H1 (cell line): ENCODE results near the gene CDK5RAP3. TPM values are rescaled to one million over a fixed set of nuclear protein-coding genes. Genes with fewer than 3 reads are reported as not detected.

Experiments used
- CTCF ChIA-PET: fragments of 300-600 bp; sonication (Branson Sonifier 250); formaldehyde crosslinking; loops from one replicate; lab custom pipeline; 2021; ENCODE audit not compliant: partially characterized antibody; lab: Charles Lee
- POLR2A ChIA-PET: fragments of 300-600 bp; sonication (Branson Sonifier 250); formaldehyde crosslinking; loops from one replicate; lab custom pipeline; 2021; ENCODE audit warnings: inconsistent platforms; ENCODE audit not compliant: partially characterized antibody; lab: Charles Lee
- DNase-seq, 2 experiments: peaks; one replicate each; pipeline versions ENCODE4 v3.0.0 to v3.0.0-alpha.2; 2010 to 2022; ENCODE audit warnings: low spot score in 2 of 2, low read depth in 1 of 2, mixed read lengths in 1 of 2
- FAIRE-seq: peaks from 2 replicates; lab custom pipeline; 2011; peaks lifted over from hg19 to GRCh38; lab: Jason Lieb, UNC
- H2AFZ ChIP-seq: 2 replicates; pipeline ENCODE4 v1.8.1; 2012; ENCODE audit warnings: low read length, inconsistent platforms
- H2AK5ac ChIP-seq: 2 replicates; pipeline ENCODE4 v1.6.1; 2013; ENCODE audit warnings: low read depth, low read length
- H2BK120ac ChIP-seq: replicated peaks from 2 replicates; pipeline ENCODE3; 2013; ENCODE audit warnings: low read depth, low read length, inconsistent platforms
- H2BK12ac ChIP-seq: 2 replicates; pipeline ENCODE4 v1.6.1; 2013; ENCODE audit warnings: low read depth, low read length
- H2BK15ac ChIP-seq: 2 replicates; pipeline ENCODE4 v1.6.1; 2013; ENCODE audit warnings: low read length
- H2BK20ac ChIP-seq: 2 replicates; pipeline ENCODE4 v1.6.1; 2013; ENCODE audit warnings: low read length
- H2BK5ac ChIP-seq: 2 replicates; pipeline ENCODE4 v1.6.1; 2013; ENCODE audit warnings: low read depth, low read length
- H3K14ac ChIP-seq: 2 replicates; pipeline ENCODE4 v1.6.1; 2013; ENCODE audit warnings: inconsistent platforms; ENCODE audit not compliant: insufficient read length
- H3K18ac ChIP-seq: 2 replicates; pipeline ENCODE4 v1.6.1; 2013; ENCODE audit warnings: low read length; ENCODE audit errors: extremely low read depth
- H3K23ac ChIP-seq: 2 replicates; pipeline ENCODE4 v1.6.1; 2013; ENCODE audit warnings: inconsistent platforms; ENCODE audit not compliant: insufficient read length
- H3K23me2 ChIP-seq: 2 replicates; pipeline ENCODE4 v1.6.1; 2013; ENCODE audit warnings: low read depth, low read length
- H3K27ac ChIP-seq: 2 replicates; pipeline ENCODE4 v1.6.1; 2011; ENCODE audit warnings: low read depth, low read length, inconsistent platforms
- H3K27me3 ChIP-seq, 4 experiments: replicated peaks in 1 of 4; 1 replicate in 1 of 4; 2 replicates in 3 of 4; pipeline versions ENCODE4 v1.6.1 to v1.8.1; 2011 to 2013; ENCODE audit warnings: low read length in 3 of 4, mild to moderate bottlenecking in 3 of 4, inconsistent platforms in 2 of 4, mixed read lengths in 2 of 4, moderate library complexity in 1 of 4; ENCODE audit not compliant: control insufficient read depth in 3 of 4, insufficient read depth in 3 of 4; ENCODE audit errors: extremely low read depth in 1 of 4
- H3K36me3 ChIP-seq, 4 experiments: 2 replicates each; pipeline versions ENCODE4 v1.6.1 to v1.8.1; 2011 to 2013; ENCODE audit warnings: mild to moderate bottlenecking in 4 of 4, low read length in 3 of 4, moderate library complexity in 2 of 4, control low read depth in 1 of 4, inconsistent platforms in 1 of 4; ENCODE audit not compliant: insufficient read depth in 4 of 4, control insufficient read depth in 2 of 4
- H3K4ac ChIP-seq: replicated peaks from 2 replicates; pipeline ENCODE3; 2013; ENCODE audit warnings: low read length, low read depth, mixed read lengths, inconsistent platforms; ENCODE audit not compliant: insufficient read length
- H3K4me1 ChIP-seq, 4 experiments: replicated peaks in 1 of 4; 1 replicate in 1 of 4; 2 replicates in 3 of 4; pipeline versions ENCODE4 v1.6.1 to v1.8.1; 2011 to 2013; ENCODE audit warnings: low read length in 3 of 4, inconsistent platforms in 2 of 4, mixed read lengths in 1 of 4; ENCODE audit not compliant: insufficient read depth in 4 of 4, control insufficient read depth in 3 of 4
- H3K4me2 ChIP-seq, 2 experiments: 2 replicates each; pipeline versions ENCODE4 v1.6.1 to v1.8.1; 2011 to 2013; ENCODE audit warnings: low read depth in 2 of 2, low read length in 2 of 2, control low read depth in 1 of 2, inconsistent platforms in 1 of 2, mild to moderate bottlenecking in 1 of 2; ENCODE audit not compliant: insufficient read depth in 1 of 2
- H3K4me3 ChIP-seq, 4 experiments: fragments of 200-600, 300-600 bp in 1 of 4; sonication (generic), shearing (Covaris generic), sonication (Bioruptor Twin) in 1 of 4; 2 replicates each; pipeline versions ENCODE4 v1.5.1 to v1.8.1; 2011 to 2016; ENCODE audit warnings: low read length in 4 of 4, low read depth in 3 of 4, control low read depth in 2 of 4, inconsistent platforms in 2 of 4, mild to moderate bottlenecking in 2 of 4, mixed read lengths in 1 of 4, moderate library complexity in 1 of 4; ENCODE audit not compliant: insufficient read depth in 2 of 4; ENCODE audit errors: extremely low read depth in 1 of 4
- H3K56ac ChIP-seq: replicated peaks from 2 replicates; pipeline ENCODE3; 2013; ENCODE audit warnings: low read depth, mild to moderate bottlenecking, mixed read lengths, low read length, inconsistent platforms; ENCODE audit not compliant: insufficient read length
- H3K79me1 ChIP-seq: 2 replicates; pipeline ENCODE4 v1.6.1; 2013; ENCODE audit warnings: low read depth, low read length, control low read depth
- H3K79me2 ChIP-seq, 2 experiments: 2 replicates each; pipeline versions ENCODE4 v1.6.1 to v1.8.1; 2012 to 2013; ENCODE audit warnings: low read length in 2 of 2, mild to moderate bottlenecking in 2 of 2, inconsistent platforms in 1 of 2; ENCODE audit not compliant: insufficient read depth in 2 of 2, control insufficient read depth in 1 of 2
- H3K9ac ChIP-seq, 4 experiments: replicated peaks in 1 of 4; 1 replicate in 1 of 4; 2 replicates in 3 of 4; pipeline versions ENCODE4 v1.6.1 to v1.8.1; 2011 to 2013; ENCODE audit warnings: low read depth in 3 of 4, low read length in 3 of 4, control low read depth in 2 of 4, mild to moderate bottlenecking in 2 of 4, moderate library complexity in 2 of 4, inconsistent platforms in 1 of 4; ENCODE audit errors: extremely low read depth in 1 of 4
- H3K9me3 ChIP-seq, 2 experiments: 2 replicates each; pipeline versions ENCODE4 v1.6.1 to v1.8.1; 2012 to 2013; ENCODE audit warnings: mild to moderate bottlenecking in 2 of 2, moderate library complexity in 2 of 2, control low read depth in 1 of 2, inconsistent platforms in 1 of 2, low read depth in 1 of 2, low read length in 1 of 2, mixed read lengths in 1 of 2; ENCODE audit not compliant: insufficient read depth in 2 of 2
- H4K20me1 ChIP-seq, 2 experiments: replicated peaks in 1 of 2; 2 replicates each; pipeline versions ENCODE3 to v1.8.1; 2011 to 2013; ENCODE audit warnings: inconsistent platforms in 2 of 2, low read length in 2 of 2, mild to moderate bottlenecking in 1 of 2; ENCODE audit not compliant: insufficient read depth in 2 of 2, control insufficient read depth in 1 of 2
- H4K5ac ChIP-seq: 2 replicates; pipeline ENCODE4 v1.6.1; 2013; ENCODE audit warnings: low read length, low read depth, mixed read lengths, inconsistent platforms; ENCODE audit not compliant: insufficient read length
- H4K8ac ChIP-seq: 2 replicates; pipeline ENCODE4 v1.8.0; 2013; ENCODE audit warnings: mild to moderate bottlenecking, moderate library complexity, low read length, inconsistent platforms; ENCODE audit not compliant: insufficient read depth; ENCODE audit errors: extremely low read depth
- H4K91ac ChIP-seq: replicated peaks from 2 replicates; pipeline ENCODE3; 2013; ENCODE audit warnings: low read length, mixed read lengths, inconsistent platforms; ENCODE audit not compliant: insufficient read length
- ASH2L ChIP-seq: fragments of 200-600, 300-600 bp; sonication (generic); IDR thresholded peaks from one replicate; pipeline ENCODE4 v1.7.1; 2017; ENCODE audit warnings: low read length
- CEBPB ChIP-seq: IDR thresholded peaks from 2 replicates; pipeline ENCODE4 v1.6.1; 2012; ENCODE audit warnings: low read depth, low read length
- CHD2 ChIP-seq: IDR thresholded peaks from 2 replicates; pipeline ENCODE4 v1.6.1; 2012; ENCODE audit warnings: low read length, improper control_type of control experiment
- CTBP2 ChIP-seq: IDR thresholded peaks from 2 replicates; pipeline ENCODE4 v1.7.0; 2011; ENCODE audit warnings: borderline replicate concordance, mild to moderate bottlenecking, moderate library complexity, mixed read lengths, low read length; ENCODE audit not compliant: insufficient read depth, insufficient read length
- EZH2 ChIP-seq: fragments of 200-600 bp; sonication (generic); IDR thresholded peaks from 2 replicates; pipeline ENCODE4 v1.7.1; 2012; ENCODE audit warnings: low read depth, mild to moderate bottlenecking, moderate library complexity, low read length, inconsistent platforms; ENCODE audit not compliant: severe bottlenecking
- HDAC6 ChIP-seq: IDR thresholded peaks from one replicate; pipeline ENCODE4 v1.7.1; 2012; ENCODE audit warnings: low read depth, mild to moderate bottlenecking, inconsistent platforms, low read length, moderate library complexity
- KDM4A ChIP-seq: IDR thresholded peaks from one replicate; pipeline ENCODE4 v1.7.1; 2012; ENCODE audit warnings: low read depth, mild to moderate bottlenecking, moderate library complexity, low read length, inconsistent platforms; ENCODE audit not compliant: severe bottlenecking
- KDM5A ChIP-seq: fragments of 200-600 bp; IDR thresholded peaks from 2 replicates; pipeline ENCODE4 v1.7.1; 2012; ENCODE audit warnings: mild to moderate bottlenecking, low read length, inconsistent platforms, mixed read lengths
- NANOG ChIP-seq: IDR thresholded peaks from 2 replicates; pipeline ENCODE4 v1.6.1; 2011; ENCODE audit warnings: low read length, low read depth, mild to moderate bottlenecking, inconsistent platforms; ENCODE audit not compliant: insufficient read depth, poor library complexity, severe bottlenecking
- PHF8 ChIP-seq: fragments of 200-600 bp; sonication (generic); conservative IDR thresholded peaks from 2 replicates; pipeline ENCODE4 v1.7.1; 2012; ENCODE audit warnings: low read depth, mild to moderate bottlenecking, inconsistent platforms, low read length, moderate library complexity
- RXRA ChIP-seq: IDR thresholded peaks from 2 replicates; pipeline ENCODE4 v1.6.1; 2011; ENCODE audit warnings: low read depth, mild to moderate bottlenecking, low read length, moderate library complexity; ENCODE audit not compliant: insufficient read depth
- SIX5 ChIP-seq: IDR thresholded peaks from 2 replicates; pipeline ENCODE4 v1.6.1; 2011; ENCODE audit warnings: mild to moderate bottlenecking, low read depth, low read length
- SP1 ChIP-seq: IDR thresholded peaks from 2 replicates; pipeline ENCODE4 v1.6.1; 2011; ENCODE audit warnings: low read depth, low read length
- TBP ChIP-seq: IDR thresholded peaks from 2 replicates; pipeline ENCODE4 v1.6.1; 2011; ENCODE audit warnings: low read depth, low read length, improper control_type of control experiment
- TCF12 ChIP-seq: IDR thresholded peaks from 2 replicates; pipeline ENCODE4 v1.6.1; 2011; ENCODE audit warnings: low read depth, mild to moderate bottlenecking, low read length
- YY1 ChIP-seq: IDR thresholded peaks from 2 replicates; pipeline ENCODE4 v1.6.1; 2011; ENCODE audit warnings: low read depth, mild to moderate bottlenecking, low read length
- WGBS, 2 experiments: shearing (Covaris generic) in 1 of 2; methylation state at CpG; one replicate each; pipeline versions ENCODE4 v1.1.6 to v1.1.7; 2013 to 2015; ENCODE audit warnings: low lambda C conversion rate in 2 of 2, mixed read lengths in 2 of 2, inconsistent platforms in 1 of 2, low coverage in 1 of 2, missing lambda C conversion rate in 1 of 2; ENCODE audit not compliant: insufficient replicate concordance in 2 of 2, insufficient coverage in 1 of 2, insufficient read length in 1 of 2; ENCODE audit errors: extremely low coverage in 1 of 2, missing lambda C conversion rate in 1 of 2; 5-methylcytosine and 5-hydroxymethylcytosine counted together
- polyA plus RNA-seq, 7 experiments: library from polyadenylated mRNA; depleted of rRNA in 3 of 7; stranded (reverse) in 5 of 7; unstranded in 2 of 7; fragments of >200 nt in 5 of 7; fragments of 200-250 nt in 2 of 7; gene quantifications; 1 replicate in 5 of 7; 2 replicates in 1 of 7; 4 replicates in 1 of 7; pipeline versions ENCODE4 v1.2.1 to v1.2.3, GENCODE V29; 2011 to 2013; ENCODE audit warnings: missing spikeins in 2 of 7, mixed read lengths in 2 of 7
- total RNA-seq: library from RNA; stranded (reverse); fragmentation: NEBNext Ultra II Directional; extraction: Animal tissue kit (Norgen Biotek cat#: 25700); gene quantifications from 2 replicates; pipeline ENCODE4 v1.2.1, GENCODE V29; 2021

CDK5RAP3 gene
- total and polyA plus RNA-seq, 2 of the 8 experiments (the other 6 are each of a cell fraction or from before 2014, with no cell fraction given): 88.2 to 93.2 TPM

DNA sequence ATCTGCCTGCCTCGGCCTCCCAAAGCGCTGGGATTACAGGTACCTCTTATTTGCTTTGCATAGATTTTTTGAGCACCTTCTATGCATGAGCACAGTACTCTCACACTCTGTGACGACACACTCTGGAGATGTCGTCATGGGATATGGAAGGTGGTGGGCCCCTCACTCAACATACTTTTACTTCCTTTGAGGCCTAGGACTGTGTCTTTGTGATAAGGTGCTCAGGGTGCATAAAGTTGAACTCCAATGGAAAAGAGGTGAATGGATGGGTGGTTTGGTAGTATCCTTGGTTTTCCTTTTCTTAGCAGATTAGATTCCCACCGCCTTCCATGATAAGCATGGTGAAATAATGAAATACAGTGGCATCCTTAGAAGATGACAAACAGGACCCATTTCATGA lies 6.1 kb upstream of the CDK5RAP3 start:
- Histone ChIP-seq H3K4ac (no peak overlapping the region), H3K27ac (no peak overlapping the region), H2BK5ac (no peak overlapping the region), H3K79me1 (no peaks in the 10 kb centered on the region), H3K4me3 (no peak overlapping the region), H3K4me1 (no peaks in the 10 kb centered on the region), H4K8ac (no peak overlapping the region), H3K56ac (no peak overlapping the region), H4K91ac (no peak overlapping the region), H4K20me1 (no peaks in the 10 kb centered on the region), H3K36me3 (no peaks in the 10 kb centered on the region), H2BK120ac (no peak overlapping the region), H3K9ac (no peak overlapping the region), H3K79me2 (no peaks in the 10 kb centered on the region), H2AK5ac (no peak overlapping the region), H3K23ac (no peak overlapping the region), H3K27me3 (no peaks in the 10 kb centered on the region), H3K14ac (no peak overlapping the region), H3K4me2 (no peak overlapping the region), H3K9me3 (no peaks in the 10 kb centered on the region), H3K18ac (no peak overlapping the region), H2BK15ac (no peak overlapping the region), H3K23me2 (no peaks in the 10 kb centered on the region; the same call in 1 of the 2 replicates), H2AFZ (no peak overlapping the region), H2BK20ac (no peak overlapping the region), H2BK12ac (no peak overlapping the region), H4K5ac (no peak overlapping the region)
- no peak for FAIRE-seq
- ChIA-PET CTCF (interaction anchor here (0.6 to 40.5 kb wide), 7 partner anchors 11 to 118 kb away, joined by 3 to 1010 read pairs (median 3); partner anchors contain the start of genes PNPO and PRR15L), POLR2A (no interaction called here)
- 89% methylated on average over 5 of the region's 5 CpGs; no CpG with 5 or more reads in 1 of the 2 experiments for WGBS, 2 experiments
- no peak for DNase-seq
- TF ChIP-seq CEBPB (no peak), EZH2 (no peak), NANOG (no peak), CHD2 (no peak), KDM5A (no peak), YY1 (no peak), CTBP2 (no peak), ASH2L (no peak), TBP (no peak), RXRA (no peak), KDM4A (no peak), SP1 (no peak), HDAC6 (no peak), PHF8 (no peak), TCF12 (no peak), SIX5 (no peak)
